Osteoblast (primary cell): ENCODE measurements around the gene IMPG1. TPM values are rescaled to one million over a fixed set of nuclear protein-coding genes. Genes with fewer than 3 reads are reported as not detected.

Experiments
- DNase-seq: peaks from one replicate; pipeline ENCODE4 v3.0.0; 2011; ENCODE audit warnings: low spot score, mixed read lengths; ENCODE audit not compliant: insufficient read length; ENCODE audit errors: missing footprints
- H2AFZ ChIP-seq: 2 replicates; pipeline ENCODE4 v1.6.0; 2011; ENCODE audit warnings: mild to moderate bottlenecking, low read length
- H3K27ac ChIP-seq: 2 replicates; pipeline ENCODE4 v1.5.1; 2011; ENCODE audit warnings: mild to moderate bottlenecking, low read depth, low read length, moderate library complexity
- H3K27me3 ChIP-seq: 2 replicates; pipeline ENCODE4 v1.6.0; 2012; ENCODE audit warnings: mild to moderate bottlenecking, control low read depth, inconsistent platforms, low read length, moderate library complexity; ENCODE audit not compliant: insufficient read depth
- H3K36me3 ChIP-seq: 2 replicates; pipeline ENCODE4 v1.5.1; 2011; ENCODE audit warnings: mild to moderate bottlenecking, low read length, control low read depth, moderate library complexity; ENCODE audit not compliant: insufficient read depth
- H3K4me1 ChIP-seq: 2 replicates; pipeline ENCODE4 v1.5.1; 2011; ENCODE audit warnings: mild to moderate bottlenecking, low read length, control low read depth, moderate library complexity; ENCODE audit not compliant: insufficient read depth
- H3K4me2 ChIP-seq: 2 replicates; pipeline ENCODE4 v1.6.0; 2011; ENCODE audit warnings: mild to moderate bottlenecking, low read length; ENCODE audit not compliant: insufficient read depth
- H3K4me3 ChIP-seq: fragments of 200-600 bp; sonication (generic); 3 replicates; pipeline ENCODE4 v1.5.1; 2012; ENCODE audit warnings: mild to moderate bottlenecking, low read length, inconsistent platforms; ENCODE audit not compliant: insufficient read depth
- H3K79me2 ChIP-seq: 2 replicates; pipeline ENCODE4 v1.6.0; 2012; ENCODE audit warnings: mild to moderate bottlenecking, low read length, control low read depth, inconsistent platforms; ENCODE audit not compliant: insufficient read depth
- H3K9me3 ChIP-seq: 2 replicates; pipeline ENCODE4 v1.5.1; 2011; ENCODE audit warnings: low read depth, low read length, control low read depth
- H4K20me1 ChIP-seq: 2 replicates; pipeline ENCODE4 v1.6.0; 2012; ENCODE audit warnings: mild to moderate bottlenecking, low read length, control low read depth; ENCODE audit not compliant: insufficient read depth
- CTCF ChIP-seq: IDR thresholded peaks from 2 replicates; pipeline ENCODE4 v1.5.1; 2011; ENCODE audit warnings: mild to moderate bottlenecking, low read depth, low read length, moderate library complexity; ENCODE audit errors: extremely low read depth
- total RNA-seq: library from RNA; depleted of rRNA; stranded (reverse); fragments of >200 nt; gene quantifications from 2 replicates; pipeline ENCODE4 v1.2.3, GENCODE V29; 2012

IMPG1 gene
- total RNA-seq, 1 donor = not detected

- H3K4me1 ChIP-seq = no peaks in the 10 kb centered on the region
- no peaks in the 10 kb centered on the region for H3K36me3 ChIP-seq
- H3K27me3 ChIP-seq = no peaks in the 10 kb centered on the region
- H3K9me3 ChIP-seq = no peaks in the 10 kb centered on the region
- no peak overlapping the region for H2AFZ ChIP-seq
- DNase-seq = no peak
- no peaks in the 10 kb centered on the region for H3K79me2 ChIP-seq
- H3K27ac ChIP-seq = no peak overlapping the region
- H4K20me1 ChIP-seq = no peaks in the 10 kb centered on the region
- no peak overlapping the region for H3K4me2 ChIP-seq
- no peak for TF ChIP-seq CTCF
- no peak overlapping the region for H3K4me3 ChIP-seq
Observed at GRCh38 chr6:75963569-75963968, 108.9 kb downstream of the IMPG1 start.

GRCh38 chr6:75952128-75952527 lies 120.3 kb downstream of the IMPG1 start:
- no peak for DNase-seq
- Histone ChIP-seq H2AFZ (no peak overlapping the region), H3K27me3 (no peaks in the 10 kb centered on the region), H4K20me1 (no peaks in the 10 kb centered on the region), H3K27ac (no peak overlapping the region), H3K79me2 (no peaks in the 10 kb centered on the region), H3K4me3 (no peak overlapping the region), H3K36me3 (no peaks in the 10 kb centered on the region), H3K9me3 (no peaks in the 10 kb centered on the region), H3K4me1 (no peaks in the 10 kb centered on the region), H3K4me2 (no peak overlapping the region)
- TF ChIP-seq CTCF = no peak

- no peaks in the 10 kb centered on the region for H3K36me3 ChIP-seq
- DNase-seq = no peak
- H4K20me1 ChIP-seq = no peaks in the 10 kb centered on the region
Observed at GRCh38 chr6:75947935-75948334, 124.5 kb downstream of the IMPG1 start.

More at GRCh38 chr6:75947935-75948334, 124.5 kb downstream of the IMPG1 start:
- Histone ChIP-seq H3K79me2 (no peaks in the 10 kb centered on the region), H2AFZ (no peak overlapping the region), H3K4me2 (no peak overlapping the region), H3K4me3 (no peak overlapping the region), H3K9me3 (no peaks in the 10 kb centered on the region), H3K4me1 (no peaks in the 10 kb centered on the region), H3K27me3 (no peaks in the 10 kb centered on the region), H3K27ac (no peak overlapping the region)
- no peak for TF ChIP-seq CTCF
